GM10248 (cell line): ENCODE results near the gene TALDO1.

Source experiments
- CTCF ChIA-PET: fragments of 300-600 bp; sonication (Branson Sonifier 250); formaldehyde crosslinking; extraction: SDS; loops from one replicate; lab custom pipeline; 2021; ENCODE audit warnings: antibody characterized with exemption; lab: Yijun Ruan, JAX
- POLR2A ChIA-PET: fragments of 350-650 bp; sonication (Branson Sonifier 250); formaldehyde crosslinking; extraction: SDS; loops from one replicate; lab custom pipeline; 2020; ENCODE audit warnings: antibody characterized with exemption; lab: Yijun Ruan, JAX
- DNase-seq: peaks from one replicate; pipeline ENCODE4 v3.0.0; 2012; ENCODE audit errors: extremely low spot score
- TF ChIP-seq, protein P1 (sequence below): IDR thresholded peaks from 2 replicates; pipeline ENCODE4 v1.5.1; 2012; ENCODE audit warnings: mild to moderate bottlenecking, low read depth; ENCODE audit errors: extremely low read depth, missing control alignments, control extremely low read depth

The TALDO1 gene

DNA sequence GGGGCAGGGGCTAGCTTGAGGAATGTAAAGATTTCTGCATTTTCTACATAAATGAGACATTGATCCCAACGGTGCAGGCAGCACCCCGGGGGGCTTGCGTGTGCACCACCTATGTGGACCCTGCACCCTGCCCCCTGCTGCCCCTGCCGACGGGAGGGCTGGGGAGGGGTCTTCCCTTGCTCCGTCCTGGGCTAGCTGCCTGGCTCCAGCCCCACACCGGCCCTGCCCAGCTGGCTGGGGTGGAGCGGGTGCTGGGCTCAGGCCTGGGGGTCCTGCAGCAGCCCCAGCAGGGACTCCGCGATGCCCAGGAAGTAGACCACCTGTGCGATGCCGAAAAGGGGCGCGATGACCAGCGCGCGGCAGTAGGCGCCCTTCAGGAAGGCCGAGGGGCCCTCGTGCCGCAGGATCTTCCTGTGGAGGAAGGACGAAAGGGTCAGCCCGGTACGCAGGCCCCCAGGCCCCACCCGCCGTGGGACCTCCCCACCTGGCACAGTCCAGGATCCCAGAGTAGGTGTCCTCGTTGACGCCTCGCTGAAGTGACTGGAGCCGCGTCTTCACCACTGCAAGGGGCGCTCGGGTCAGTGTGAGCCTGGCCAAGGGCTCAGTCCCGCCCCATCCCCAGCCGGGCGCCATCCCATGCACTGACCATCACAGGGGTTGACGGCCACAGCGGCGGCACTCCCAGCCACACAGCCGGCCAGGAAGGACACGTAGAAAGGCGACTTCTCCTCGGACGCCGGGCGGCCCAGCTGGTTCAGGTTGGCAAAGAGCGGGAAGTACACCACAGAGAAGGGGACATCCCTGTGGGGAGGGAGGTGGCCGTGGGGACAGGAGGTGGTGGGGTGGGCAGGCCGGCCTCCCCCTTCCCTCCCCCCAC is 44.6 kb downstream of the TALDO1 start:
- POLR2A ChIA-PET, result interaction anchor here (0.5 kb wide), 1 partner anchor 35 kb away, joined by 5 read pairs; no protein-coding TSS in a partner anchor
- TF ChIP-seq, protein P1, sequence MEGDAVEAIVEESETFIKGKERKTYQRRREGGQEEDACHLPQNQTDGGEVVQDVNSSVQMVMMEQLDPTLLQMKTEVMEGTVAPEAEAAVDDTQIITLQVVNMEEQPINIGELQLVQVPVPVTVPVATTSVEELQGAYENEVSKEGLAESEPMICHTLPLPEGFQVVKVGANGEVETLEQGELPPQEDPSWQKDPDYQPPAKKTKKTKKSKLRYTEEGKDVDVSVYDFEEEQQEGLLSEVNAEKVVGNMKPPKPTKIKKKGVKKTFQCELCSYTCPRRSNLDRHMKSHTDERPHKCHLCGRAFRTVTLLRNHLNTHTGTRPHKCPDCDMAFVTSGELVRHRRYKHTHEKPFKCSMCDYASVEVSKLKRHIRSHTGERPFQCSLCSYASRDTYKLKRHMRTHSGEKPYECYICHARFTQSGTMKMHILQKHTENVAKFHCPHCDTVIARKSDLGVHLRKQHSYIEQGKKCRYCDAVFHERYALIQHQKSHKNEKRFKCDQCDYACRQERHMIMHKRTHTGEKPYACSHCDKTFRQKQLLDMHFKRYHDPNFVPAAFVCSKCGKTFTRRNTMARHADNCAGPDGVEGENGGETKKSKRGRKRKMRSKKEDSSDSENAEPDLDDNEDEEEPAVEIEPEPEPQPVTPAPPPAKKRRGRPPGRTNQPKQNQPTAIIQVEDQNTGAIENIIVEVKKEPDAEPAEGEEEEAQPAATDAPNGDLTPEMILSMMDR, result no peak
- no peak for DNase-seq
- CTCF ChIA-PET, result interaction anchor here (1.1 to 2.5 kb wide), 2 partner anchors 14 to 64 kb away, joined by 3 to 10 read pairs; partner anchors contain the start of gene GATD1

DNA sequence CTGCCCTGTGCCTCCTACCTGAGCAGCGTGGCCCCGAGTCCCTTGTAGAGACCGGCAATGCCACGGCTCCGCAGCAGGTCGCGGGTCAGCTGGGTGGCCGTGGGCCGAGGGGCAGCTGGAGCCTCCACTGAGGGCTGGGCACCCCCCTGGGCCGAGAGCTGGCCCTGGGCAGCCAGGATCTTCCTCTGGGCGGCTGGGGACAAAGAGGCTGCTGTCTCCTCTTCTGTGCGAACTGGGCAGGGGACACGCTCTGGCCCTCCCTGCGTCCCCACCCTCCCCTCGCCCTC is 45.2 kb downstream of the TALDO1 start:
- TF ChIP-seq, protein P1, result no peak
- CTCF ChIA-PET, result interaction anchor here (1.1 kb wide), 1 partner anchor 64 kb away, joined by 3 read pairs; no protein-coding TSS in a partner anchor
- POLR2A ChIA-PET, result no interaction called here
- DNase-seq, result no peak

DNA sequence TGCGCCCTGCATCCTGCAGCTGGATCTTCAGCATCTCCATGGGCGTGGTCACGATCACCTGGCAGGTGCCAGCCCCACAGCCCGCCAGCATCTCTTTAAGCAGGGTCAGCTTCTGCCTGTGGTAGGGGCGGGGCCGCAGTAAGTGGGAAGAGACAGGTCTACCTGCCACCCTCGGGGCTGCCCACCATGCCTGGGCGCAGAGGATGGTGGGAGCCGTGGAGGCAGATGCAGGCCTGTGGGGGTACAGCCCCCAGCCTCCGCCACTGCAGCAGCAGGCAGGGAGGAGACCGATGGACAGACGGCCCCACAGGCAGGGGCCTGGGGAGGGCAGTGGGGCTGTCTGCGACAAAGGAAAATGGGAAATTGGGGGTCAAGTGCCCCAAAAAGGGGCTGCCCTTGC is 45.6 kb downstream of the TALDO1 start:
- POLR2A ChIA-PET, result no interaction called here
- TF ChIP-seq, protein P1, result no peak
- DNase-seq, result no peak
- CTCF ChIA-PET, result no interaction called here

DNA sequence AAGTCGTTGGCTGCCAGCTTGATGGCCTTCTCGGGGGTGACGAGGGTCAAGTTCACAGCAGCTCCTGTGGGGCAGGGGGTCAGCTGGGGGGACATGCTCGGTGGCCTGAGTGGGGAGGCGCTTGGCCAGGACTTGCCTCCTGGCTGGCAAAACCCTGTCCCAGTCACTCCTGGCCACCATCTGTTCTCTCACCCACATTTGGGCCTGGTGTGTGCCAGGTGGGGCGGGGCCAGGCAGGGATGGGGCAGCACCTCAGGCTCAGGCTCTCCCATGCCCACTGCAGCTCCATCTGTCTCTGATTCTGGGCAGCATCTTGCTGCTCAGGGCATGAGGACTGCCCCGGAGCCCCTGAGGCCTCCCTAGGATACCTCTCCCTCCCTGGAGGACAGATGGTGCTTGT is 46.3 kb downstream of the TALDO1 start:
- ChIA-PET CTCF (no interaction called here), POLR2A (no interaction called here)
- TF ChIP-seq, protein P1, result no peak
- DNase-seq, result no peak

DNA sequence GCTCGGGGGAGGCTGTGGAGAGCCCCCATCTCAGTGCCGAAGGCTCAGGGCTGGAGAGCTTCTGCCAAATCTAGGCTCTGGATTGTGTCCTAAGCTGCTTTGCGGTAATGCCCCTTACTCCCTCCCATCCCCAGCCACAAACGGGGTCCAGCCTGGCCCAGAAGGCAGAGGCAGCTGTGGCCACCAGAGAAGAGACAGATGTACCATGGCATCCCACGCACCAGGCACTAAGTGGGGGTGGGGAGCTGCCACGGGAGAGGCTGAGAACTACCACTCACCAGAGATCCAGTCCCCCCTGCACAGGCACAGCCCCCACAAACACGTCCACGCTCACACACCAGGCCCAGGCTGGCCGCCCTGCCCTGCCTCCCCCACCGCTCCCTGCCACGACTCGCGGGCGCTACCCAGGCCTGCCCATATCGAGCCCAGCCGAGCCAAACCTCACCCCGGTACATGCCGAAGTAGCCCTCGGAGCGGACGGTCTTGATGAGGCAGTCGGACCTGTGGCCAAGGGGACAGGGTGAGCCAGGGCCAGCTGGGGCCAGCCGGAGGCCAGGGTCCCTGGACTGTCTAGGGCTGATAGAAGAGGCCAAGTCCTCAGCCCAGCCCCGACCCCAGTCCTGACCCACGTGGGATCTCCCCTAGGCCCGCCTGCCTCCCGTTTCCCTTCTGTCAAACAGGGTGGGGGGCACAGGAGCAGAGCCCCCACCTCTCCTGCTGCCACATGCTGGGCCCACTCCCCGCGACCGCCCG is 46.9 kb downstream of the TALDO1 start:
- DNase-seq, result no peak
- POLR2A ChIA-PET, result no interaction called here
- TF ChIP-seq, protein P1, result no peak
- CTCF ChIA-PET, result no interaction called here

DNA sequence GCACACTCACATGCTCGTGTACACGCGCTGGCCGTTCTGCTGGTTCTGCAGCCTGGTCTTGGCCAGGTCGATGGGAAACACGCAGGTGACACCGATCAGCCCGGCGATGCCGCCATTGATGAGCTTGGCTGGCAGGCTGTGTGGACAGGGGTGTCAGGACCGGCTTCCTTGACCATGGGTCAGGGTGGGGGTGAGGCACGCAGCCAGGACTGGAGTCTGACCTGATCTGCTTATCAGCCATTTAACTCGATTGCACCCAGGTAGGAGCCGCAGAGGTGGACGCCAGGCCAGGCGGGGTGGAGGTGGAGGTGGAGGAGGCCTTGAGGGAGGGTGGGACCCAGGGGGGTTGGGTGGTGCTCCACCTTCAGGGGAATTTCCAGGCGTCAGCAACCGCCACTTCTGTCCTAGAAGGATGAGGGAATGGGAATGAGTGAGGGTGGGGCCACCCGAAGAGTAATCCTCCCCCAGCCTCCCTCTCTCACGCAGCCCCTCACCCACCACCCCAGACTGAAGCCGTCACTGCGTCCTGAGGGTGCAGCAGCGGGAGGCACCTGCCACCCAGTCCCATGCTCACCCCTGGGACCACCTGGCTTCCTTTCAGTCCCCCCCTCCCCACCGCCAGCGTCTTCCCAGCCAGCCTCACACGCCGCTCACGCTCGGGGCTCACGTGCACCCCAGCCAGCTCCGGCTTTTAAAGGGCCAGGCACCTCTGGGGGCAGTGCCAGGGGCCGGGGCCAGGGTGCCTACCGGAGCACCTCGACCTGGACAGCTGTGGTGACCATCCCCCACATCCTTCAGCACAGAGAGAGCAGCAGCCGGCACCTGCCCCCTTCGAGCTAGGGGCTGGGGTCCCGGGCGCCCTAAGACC is 47.7 kb downstream of the TALDO1 start:
- TF ChIP-seq, protein P1, result no peak
- CTCF ChIA-PET, result interaction anchor here (1.0 to 2.4 kb wide), 5 partner anchors 11 to 276 kb away, joined by 3 to 12 read pairs (median 3); partner anchors contain the start of gene RPLP2
- POLR2A ChIA-PET, result interaction anchor here (0.5 to 0.8 kb wide), 2 partner anchors 24 to 99 kb away, joined by 3 to 4 read pairs; partner anchors contain the start of gene TMEM80
- DNase-seq, result no peak
